ENCODE data around the gene CHST11.

CHST11 gene

GRCh38 chr12:104504146-104504545 lies 47.4 kb downstream of the CHST11 start:
- no peak for DNase-seq (ENCODE audit: low read depth)

- DNase-seq (ENCODE audit: low read depth), result no peak
Measured at GRCh38 chr12:104505095-104505818, 48.5 kb downstream of the CHST11 start.

DNA sequence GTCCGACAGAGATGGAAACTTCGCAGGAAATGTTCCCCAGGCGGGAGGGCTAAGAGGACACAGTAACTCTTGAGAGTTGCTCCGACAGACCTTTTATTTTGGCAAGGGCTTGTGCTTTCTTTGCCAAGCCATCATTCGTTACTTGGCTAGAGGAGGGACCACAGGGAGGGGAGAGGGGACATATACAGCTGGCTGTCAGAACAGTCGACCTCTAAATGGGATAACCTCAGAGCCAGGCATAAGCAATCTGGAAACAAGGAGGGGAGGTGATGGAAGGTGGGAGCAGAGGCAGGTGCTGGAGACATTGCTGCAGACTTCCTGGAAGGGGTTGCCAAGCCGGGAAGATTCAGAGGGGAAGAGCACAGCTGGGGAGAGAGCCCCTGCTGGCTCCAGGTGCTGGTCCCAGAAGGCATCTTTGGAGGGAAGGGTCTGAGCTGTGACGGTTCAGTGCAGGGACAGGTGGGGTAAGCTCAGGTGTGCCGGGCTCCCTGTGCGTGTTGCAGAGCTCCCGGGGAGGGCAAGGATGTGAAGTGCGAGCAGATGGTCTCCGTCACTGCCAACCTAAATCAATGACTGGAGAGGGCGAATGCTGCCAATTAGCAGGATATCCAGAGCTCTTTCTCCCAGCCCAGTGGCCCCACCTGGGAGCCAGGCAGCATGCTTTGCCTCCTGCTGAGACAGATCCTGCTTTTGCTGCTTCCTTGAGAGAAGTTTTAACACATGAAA lies 50.1 kb downstream of the CHST11 start:
- DNase-seq (ENCODE audit: low read depth), result no peak

DNA sequence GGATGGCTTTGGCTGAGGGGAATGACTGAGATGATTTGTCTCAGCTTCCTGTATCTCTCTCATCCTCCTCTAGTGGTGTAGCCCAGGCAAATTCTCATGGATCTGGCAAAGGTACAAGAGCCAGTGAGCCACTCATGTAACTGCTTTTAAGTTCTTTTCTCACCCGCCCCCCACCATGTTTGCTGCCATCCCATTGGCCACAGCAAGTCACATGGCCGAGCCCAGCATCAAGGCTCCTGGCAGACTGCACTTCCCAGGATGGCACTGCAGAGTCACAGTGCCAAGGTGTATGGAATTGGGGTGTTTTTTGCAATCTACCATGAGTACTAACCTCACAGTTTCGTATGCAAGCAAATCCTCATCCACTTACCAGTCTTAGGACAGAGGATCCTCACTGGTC lies 50.9 kb downstream of the CHST11 start:
- DNase-seq (ENCODE audit: low read depth), result no peak

DNA sequence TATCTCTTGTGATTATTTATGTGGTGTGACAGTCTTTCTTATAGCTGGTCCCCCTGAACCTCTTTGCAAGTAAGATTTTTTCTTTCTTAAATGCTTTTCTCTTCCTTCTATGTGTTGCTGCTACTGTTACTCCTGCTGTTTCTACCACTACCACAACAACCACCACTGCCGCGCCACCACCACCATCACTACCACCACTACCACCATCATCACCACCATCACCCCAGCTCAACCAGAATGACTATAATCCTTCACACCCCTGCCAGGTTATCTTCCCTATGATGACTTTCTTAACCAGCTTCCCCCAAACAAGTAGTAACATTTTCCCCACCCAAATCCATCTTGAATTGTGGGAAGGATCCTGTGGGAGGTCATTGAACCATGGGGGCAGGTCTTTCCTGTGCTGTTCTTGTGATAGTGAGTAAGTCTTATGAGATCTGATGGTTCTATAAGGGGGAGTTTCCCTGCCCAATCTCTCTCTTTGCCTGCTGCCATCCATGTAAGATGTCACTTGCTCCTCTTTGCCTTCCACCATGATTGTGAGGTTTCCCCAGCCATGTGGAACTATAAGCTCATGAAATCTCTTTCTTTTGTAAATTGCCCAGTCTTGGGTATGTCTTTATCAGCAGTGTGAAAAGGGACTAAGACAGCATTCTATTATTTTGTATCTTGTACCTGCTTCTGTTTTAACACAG lies 52.2 kb downstream of the CHST11 start:
- no peak for DNase-seq (ENCODE audit: low read depth)

DNA sequence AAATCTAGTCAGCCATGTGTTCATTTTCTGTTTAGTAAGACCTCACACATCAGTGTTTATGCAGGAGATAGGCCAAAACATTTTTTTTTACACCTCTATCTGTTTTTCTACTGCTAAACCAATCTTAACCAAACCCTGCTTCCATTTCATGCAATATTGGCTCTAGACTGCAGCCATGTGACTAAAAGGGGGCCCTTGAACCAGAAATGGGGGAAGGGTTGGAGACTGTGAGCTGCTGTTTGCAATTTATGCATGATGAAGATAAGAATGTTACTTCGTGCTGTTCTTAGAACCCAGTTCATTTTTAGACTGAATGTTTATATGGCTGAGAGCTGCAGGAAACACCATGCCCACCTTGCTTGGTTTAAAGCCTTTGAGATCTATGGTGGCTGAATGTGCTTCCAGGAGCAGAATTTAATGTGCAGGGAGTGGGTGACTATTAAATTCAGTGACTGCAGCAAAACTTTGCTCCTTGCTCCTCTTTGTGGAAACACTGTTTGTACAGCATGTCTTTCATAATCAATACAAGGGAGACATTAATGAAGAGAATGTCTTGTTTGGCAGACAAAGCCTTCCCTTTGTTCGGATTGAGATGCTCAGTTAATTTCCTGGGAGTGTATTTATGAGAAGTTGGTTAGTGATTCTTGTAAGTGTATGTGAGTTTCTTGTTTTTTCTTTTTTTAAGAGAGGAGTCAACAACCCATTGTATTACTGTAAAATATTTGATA lies 53.6 kb downstream of the CHST11 start:
- no peak for DNase-seq (ENCODE audit: low read depth)

DNA sequence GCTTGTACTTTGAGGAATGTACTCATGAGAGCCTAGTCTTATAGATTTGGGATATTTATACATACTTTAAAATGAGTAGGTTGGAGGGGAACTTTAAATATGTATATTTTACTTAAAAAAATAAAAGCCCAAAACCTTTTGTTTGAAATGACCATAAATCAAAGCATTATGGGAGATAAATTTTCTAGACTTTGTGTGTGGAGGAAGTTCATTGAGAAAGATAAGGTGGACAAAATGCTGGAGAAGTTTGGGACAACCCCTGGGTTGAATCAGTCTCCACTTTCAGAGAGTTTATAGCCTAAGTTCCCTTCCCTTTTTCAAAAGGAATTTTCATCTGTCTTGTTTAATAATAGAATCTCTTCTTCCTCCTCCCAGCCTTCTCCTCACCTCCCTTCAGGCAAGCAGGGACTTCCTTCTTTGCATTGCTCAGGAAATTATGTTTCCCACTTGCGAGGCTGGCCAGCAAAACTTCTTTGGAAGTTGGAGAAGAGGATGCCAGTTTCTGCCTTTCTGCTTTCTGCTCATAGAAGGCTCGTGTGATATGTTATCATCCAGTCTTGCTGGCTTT lies 54.2 kb downstream of the CHST11 start:
- DNase-seq (ENCODE audit: low read depth), result no peak

DNA sequence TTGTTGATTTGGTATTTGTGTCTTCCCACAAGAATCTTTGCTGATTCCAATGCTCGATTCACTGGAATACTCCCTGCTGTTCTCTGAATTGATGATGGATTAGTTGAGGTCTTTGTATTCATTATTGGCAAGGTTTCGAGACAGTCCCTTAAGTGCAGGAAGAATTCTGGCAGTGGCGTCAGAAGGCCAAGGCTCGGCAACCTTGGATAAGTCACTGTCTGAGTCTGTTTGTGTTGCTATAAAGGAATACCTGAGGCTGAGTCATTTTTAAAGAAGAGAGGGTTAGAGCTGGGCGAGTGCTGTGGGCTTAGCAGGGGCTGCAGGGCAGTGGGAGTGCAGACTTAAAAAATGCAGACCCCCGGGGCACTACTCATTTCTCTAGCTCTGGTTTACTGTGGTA lies 56.9 kb downstream of the CHST11 start:
- DNase-seq (ENCODE audit: low read depth), result no peak

DNA sequence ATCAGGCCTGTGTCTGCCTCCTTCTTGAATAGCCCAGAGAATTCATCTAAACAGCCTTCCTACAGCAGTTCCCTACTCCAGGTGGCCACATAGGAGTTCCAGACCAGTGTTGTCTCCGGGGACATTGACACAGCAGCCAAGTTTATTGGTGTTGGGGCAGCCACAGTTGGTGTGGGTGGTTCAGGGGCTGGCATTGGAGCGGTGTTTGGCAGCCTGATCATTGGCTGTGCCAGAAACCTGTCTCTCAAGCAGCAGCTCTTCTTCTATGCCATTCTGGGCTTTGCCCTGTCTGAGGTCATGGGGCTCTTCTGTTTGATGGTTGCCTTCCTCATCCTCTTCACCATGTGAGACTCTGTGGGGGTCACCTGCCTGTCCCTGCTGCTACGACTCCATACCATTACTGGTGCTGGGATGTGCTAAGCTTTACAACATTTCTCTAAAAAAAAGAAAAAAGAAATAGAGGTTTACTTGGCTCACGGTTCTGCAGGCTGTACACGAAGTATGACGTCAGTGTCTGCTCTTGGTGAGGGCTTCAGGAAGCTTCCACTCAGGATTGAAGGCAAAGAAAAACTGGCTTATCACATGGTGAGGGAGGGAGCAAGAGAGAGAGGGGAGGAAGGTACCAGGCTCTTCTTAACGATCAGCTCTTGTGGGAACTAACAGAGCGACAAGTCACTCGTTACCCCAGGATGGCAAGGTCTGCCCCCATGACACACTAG lies 57.5 kb downstream of the CHST11 start:
- DNase-seq (ENCODE audit: low read depth), result no peak

DNA sequence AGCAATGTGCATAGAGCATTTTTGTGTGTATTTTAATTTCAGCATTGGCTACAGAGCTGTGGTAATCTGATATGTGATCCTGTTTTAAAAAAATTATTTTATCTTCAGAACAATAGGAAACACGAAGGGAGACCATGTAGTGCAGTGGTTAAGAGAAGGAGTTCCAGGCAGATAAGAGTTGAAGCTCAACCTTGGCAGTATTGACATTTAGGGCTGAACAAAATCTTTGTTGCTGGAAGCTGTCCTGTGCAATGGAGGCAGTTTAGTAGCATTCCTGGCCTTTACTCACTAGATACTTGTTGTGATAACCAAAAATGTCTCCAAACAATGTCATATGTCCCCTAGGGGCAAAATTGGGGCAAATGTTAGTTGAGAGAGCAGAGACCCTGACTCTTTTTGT lies 59.2 kb downstream of the CHST11 start:
- DNase-seq (ENCODE audit: low read depth), result no peak

DNA sequence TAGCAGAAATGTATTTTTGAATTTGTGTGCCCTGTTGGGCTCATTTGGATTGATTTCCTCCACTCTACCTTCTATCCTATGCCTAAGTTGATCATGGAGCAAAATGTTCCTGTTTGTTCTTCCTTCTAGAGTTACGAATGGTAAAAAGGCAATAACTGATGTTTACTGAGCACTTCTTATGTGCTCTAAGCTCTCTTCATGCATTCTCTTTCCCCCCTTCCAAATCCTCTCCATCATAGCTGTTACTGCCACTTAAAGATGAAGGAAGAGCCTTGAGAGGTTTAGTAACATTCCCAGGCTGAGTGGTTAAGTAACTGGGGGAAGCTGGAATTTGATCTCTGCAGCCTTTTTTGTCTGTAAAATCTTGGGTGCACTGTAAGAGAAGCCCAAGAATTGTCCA lies 60.1 kb downstream of the CHST11 start:
- no peak for DNase-seq (ENCODE audit: low read depth)

DNA sequence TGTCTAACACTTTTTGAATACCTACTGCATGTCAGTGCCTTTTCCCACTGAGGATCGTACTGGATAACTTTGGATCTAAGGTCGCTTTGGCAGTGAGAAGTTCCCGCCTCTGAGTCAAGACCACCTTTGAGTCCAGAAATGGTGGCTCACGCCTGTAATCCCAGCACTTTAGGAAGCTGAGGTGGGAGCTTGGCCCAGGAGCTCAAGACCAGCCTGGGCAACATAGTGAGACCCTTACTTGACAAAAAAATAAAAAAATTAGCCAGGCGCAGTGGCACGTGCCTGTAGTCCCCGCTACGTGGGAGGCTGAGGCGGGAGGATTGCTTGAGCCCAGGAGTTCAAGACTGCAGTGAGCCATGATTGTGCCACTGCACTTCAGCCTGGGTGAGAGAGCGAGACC lies 61.1 kb downstream of the CHST11 start:
- DNase-seq (ENCODE audit: low read depth), result no peak

GRCh38 chr12:104519190-104520019 lies 62.7 kb downstream of the CHST11 start:
- DNase-seq (ENCODE audit: low read depth), result no peak

GRCh38 chr12:104520242-104520900 lies 63.6 kb downstream of the CHST11 start:
- no peak for DNase-seq (ENCODE audit: low read depth)

DNA sequence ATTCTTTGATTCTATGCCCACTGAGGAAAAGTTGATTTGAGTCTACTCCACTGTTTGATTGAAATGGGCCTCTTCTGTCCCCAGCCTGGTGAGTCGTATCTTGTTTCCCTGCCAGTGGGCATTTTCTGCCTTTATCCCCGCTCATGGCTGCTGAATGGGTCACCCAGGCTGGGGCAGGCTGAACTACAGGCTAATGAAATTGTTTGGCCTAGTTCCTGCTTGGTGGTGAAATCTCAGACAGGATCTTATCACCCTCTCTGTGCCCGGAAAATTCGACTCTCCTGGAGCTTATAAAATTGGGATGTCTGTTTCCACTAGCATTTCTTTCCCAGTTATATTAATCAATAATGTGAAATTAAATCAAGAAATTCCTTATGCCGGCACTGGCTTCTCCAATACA lies 65.0 kb downstream of the CHST11 start:
- DNase-seq (ENCODE audit: low read depth), result no peak

DNA sequence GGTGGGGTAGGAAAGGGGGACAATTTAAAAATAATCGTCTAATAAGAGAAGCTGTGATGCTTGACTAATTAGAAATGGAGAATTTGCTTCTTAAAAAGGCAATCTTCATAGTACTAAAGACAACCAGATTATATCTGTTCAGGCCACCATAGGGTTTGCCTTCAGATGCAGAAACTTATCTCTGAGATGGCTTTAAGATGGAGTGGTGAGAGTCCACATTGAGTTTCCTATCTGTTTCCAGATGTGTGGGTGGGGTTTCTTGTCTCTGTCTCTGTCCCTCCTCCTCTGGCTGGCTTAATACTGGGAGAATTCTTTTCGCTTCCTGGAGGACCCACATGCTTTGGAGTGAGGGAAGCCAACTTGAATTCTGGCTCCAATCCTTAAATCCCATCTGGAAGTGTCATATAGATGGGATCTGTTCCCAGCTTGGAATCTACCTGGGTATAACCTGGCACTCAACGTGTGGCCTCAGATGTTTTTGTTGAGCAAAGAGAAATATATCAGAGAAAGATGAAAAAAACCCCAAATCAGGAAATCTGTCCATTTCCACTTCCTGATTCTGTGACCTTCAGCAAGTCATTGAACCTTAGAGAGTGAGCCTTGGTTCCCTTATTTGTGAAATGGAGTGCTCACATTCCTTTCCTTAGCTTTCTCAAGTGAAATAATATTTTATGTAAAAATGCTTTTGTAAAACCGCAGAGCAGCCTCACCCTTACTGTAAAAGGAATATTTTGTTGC lies 66.4 kb downstream of the CHST11 start:
- DNase-seq (ENCODE audit: low read depth), result no peak

DNA sequence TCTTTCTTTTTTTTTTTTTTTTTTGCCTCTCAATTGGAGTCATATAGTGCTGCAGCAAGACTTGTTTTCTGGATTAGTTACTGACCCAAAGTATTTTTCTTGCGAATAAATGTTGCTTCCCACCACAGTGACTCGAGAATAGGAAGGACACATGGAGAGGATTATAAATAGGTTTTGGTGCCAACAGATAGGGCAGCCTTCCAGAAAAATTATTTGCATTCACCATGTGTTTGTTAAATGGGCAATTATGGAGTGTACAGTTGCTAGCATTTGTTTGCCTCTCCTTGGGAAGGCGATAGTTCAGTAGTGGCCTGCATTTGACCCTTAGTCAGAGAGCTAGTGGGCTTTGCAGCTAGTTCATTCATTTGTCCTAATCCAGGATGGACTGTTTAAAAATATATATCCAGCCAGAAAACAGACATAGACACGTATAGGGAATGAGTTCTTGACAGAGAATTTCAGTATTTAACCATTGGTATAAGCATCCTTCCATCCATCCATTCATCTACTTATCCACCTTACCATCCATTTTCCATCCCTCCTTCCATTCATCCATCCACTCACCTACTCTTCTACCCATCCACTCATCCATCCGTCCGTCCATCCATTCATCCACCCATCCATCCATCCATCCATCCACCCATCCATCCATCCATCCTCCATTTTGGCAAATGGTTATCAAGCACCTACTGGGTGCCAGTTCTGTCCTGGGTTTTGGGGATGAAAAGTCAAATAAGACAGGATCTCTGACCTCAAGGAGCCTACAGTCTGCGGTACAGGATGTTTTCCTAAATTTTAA lies 67.5 kb downstream of the CHST11 start:
- DNase-seq (ENCODE audit: low read depth), result peak; percentile 17

- no peak for DNase-seq (ENCODE audit: low read depth)
Measured at GRCh38 chr12:104526320-104526719, 69.6 kb downstream of the CHST11 start.

Data from fibroblast of the conjunctiva (primary cell).